GM06990 (cell line): Measurements from ENCODE around the gene PARVB.
"Not testable (repeated sequence)": the region's sequence is repeated elsewhere in the genome, so short reads cannot be mapped to it uniquely, and the experiment has no call there.

ENCODE experiments used
- DNase-seq: peaks from one replicate; pipeline ENCODE4 v3.0.0-alpha.2; 2011; ENCODE audit not compliant: insufficient read length; ENCODE audit errors: extremely low read depth
- H3K27me3 ChIP-seq: replicated peaks from 2 replicates; pipeline ENCODE4 v1.6.0; 2011; ENCODE audit warnings: low read length; ENCODE audit not compliant: control insufficient read depth, insufficient read depth
- H3K36me3 ChIP-seq: 2 replicates; pipeline ENCODE4 v1.5.1; 2011; ENCODE audit warnings: low read length; ENCODE audit not compliant: control insufficient read depth, insufficient read depth
- H3K4me3 ChIP-seq: replicated peaks from 2 replicates; pipeline ENCODE4 v1.5.1; 2011; ENCODE audit warnings: low read depth, mild to moderate bottlenecking, control low read depth, low read length
- TF ChIP-seq, protein P1 (sequence below): IDR thresholded peaks from 2 replicates; pipeline ENCODE4 v1.5.1; 2011; ENCODE audit warnings: low read length, control low read depth, mild to moderate bottlenecking, inconsistent platforms; ENCODE audit not compliant: insufficient read depth, poor library complexity, severe bottlenecking

Gene PARVB

DNA sequence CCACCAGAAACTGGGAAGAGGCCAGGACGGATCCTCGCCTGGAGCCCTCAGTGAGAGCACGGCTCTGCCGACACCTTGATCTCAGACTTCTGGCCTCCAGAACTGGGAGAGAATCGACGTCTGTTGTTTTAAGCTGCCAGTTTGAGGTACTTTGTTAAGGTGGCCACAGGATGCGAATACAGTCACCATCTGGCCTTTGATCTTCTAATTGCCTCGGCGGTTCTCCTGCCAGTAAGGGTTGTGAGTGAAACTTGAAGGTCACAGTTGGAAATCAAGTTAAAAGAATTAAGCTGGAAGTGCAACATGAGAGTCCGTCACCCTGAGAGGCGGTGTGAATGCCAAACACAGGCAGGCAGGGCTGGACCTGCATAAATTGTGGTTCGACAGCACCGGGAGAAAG is 27.9 kb downstream of the PARVB start:
- peaks cover 3% of the 10 kb centered on the region; the same call in 1 of the 2 replicates for H3K36me3 ChIP-seq
- DNase-seq: no peak
- TF ChIP-seq, protein P1, sequence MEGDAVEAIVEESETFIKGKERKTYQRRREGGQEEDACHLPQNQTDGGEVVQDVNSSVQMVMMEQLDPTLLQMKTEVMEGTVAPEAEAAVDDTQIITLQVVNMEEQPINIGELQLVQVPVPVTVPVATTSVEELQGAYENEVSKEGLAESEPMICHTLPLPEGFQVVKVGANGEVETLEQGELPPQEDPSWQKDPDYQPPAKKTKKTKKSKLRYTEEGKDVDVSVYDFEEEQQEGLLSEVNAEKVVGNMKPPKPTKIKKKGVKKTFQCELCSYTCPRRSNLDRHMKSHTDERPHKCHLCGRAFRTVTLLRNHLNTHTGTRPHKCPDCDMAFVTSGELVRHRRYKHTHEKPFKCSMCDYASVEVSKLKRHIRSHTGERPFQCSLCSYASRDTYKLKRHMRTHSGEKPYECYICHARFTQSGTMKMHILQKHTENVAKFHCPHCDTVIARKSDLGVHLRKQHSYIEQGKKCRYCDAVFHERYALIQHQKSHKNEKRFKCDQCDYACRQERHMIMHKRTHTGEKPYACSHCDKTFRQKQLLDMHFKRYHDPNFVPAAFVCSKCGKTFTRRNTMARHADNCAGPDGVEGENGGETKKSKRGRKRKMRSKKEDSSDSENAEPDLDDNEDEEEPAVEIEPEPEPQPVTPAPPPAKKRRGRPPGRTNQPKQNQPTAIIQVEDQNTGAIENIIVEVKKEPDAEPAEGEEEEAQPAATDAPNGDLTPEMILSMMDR: no peak
- no peak overlapping the region for H3K4me3 ChIP-seq
- no peaks in the 10 kb centered on the region for H3K27me3 ChIP-seq

DNA sequence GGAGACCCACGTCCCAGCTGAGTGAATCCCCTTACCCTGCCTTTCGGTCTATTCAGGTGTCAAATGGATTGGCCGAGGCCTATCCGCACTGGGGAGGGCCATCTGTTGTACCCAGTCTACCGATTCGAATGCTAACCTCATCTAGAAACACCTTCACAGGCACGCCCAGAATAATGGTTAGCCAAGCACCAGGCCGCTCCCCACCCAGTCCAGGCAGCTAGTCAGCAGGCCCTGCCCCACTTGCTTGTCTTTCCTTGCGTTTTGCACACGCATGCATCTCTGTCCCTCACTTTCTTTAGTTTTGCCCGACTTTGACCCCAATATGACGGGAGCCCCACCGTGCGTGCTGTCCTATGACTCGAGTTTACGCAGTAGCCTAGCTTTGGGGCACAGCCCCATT is 31.7 kb downstream of the PARVB start:
- no peak for DNase-seq
- TF ChIP-seq, protein P1: no peak
- no peaks in the 10 kb centered on the region for H3K27me3 ChIP-seq
- no peak overlapping the region for H3K4me3 ChIP-seq
- peaks cover 3% of the 10 kb centered on the region for H3K36me3 ChIP-seq

DNA sequence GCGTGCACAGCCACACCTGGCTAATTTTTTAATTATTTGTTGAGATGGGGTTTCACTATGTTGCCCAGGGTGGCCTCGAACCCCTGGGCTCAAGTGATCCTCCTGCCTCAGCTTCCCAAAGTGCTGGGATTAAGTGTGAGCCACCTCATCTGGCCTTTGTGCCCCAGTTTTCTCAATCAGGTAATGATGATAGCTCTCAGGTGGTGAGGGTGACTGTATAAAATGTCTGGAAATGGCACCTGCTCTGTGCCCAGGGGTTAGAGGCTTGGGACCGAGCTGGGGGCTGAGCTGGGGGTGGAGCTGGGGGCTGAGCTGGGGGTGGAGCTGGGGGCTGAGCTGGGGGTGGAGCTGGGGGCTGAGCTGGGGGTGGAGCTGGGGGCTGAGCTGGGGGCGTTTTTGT is 32.5 kb downstream of the PARVB start:
- DNase-seq, H3K36me3 ChIP-seq, H3K27me3 ChIP-seq, H3K4me3 ChIP-seq: not testable (repeated sequence)

DNA sequence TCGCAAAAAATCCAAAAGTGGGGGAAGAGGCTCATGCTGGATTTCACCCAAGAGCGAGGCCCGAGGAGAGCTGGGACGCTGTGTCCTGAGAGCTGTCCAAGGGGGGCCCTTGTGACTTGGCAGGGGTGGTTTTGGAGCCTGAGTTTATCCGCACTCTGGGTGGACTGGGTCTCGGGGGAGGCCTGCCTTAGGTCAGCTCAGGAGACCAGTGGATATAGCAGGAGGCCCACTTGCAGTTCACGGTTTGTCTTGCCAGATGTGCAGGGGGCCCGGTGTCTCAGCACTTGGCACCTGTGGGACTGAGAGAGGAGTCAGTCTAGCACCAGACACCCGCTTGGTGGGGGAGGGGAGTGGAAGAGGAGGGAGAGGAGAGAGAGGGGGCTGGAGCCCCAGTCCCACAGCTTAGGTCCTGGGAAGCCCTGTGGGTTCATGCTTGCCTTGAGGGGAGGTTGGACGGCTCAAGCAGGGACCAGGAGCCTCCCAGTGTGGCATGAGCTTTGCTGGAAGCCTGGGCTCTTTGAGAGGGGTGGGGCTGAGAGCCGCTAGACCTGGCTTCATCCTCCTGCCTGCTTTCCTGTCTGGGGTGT is 33.4 kb downstream of the PARVB start:
- DNase-seq: no peak
- Histone ChIP-seq H3K36me3 (no peaks in the 10 kb centered on the region; the same call in 1 of the 2 replicates), H3K4me3 (no peak overlapping the region), H3K27me3 (no peaks in the 10 kb centered on the region)
- TF ChIP-seq, protein P1: no peak

DNA sequence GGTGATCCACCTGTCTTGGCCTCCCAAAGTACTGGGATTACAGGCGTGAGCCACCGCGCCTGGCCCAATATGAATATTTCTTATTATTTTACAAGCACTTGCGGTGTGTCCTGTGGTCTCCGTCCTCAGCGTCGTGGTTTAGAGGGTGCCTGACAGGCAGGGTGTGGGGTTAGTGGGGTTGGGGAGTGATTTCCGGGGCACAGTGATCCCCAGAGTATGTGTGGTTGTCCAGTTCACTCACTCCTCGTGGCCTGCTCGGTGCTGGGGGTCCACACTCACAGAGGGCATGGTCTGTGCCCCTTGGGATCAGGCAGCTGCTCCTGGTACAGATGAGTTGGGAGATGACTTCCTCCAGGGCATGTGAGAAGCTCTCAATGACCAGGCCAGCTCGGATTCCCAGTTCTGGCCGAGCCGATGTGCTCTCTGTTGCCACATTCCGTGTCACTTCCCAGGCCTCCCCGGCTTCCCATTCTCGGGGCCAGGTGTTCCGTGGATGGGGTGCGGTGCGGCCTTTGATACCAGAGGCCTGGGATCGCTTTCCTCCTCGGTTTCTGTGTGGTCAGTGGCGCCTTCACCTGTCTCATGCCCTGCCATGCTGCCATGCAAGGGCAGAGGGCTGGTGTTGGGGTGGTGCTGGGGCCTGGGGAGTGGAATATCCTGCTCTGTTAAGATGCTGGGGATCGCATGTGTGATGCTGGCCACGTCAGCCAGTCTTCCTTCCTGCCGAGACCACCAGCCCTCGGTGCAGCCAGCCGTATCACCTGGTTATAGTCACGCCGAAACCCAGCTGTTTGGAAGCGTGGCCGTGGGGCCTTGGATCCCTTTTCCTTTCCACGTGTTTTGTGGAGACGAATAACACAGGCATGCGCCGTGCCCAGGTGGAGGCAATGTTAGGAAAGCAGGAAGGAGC is 39.6 kb downstream of the PARVB start:
- TF ChIP-seq, protein P1: no peak
- Histone ChIP-seq H3K4me3 (no peak overlapping the region), H3K27me3 (no peaks in the 10 kb centered on the region), H3K36me3 (no peaks in the 10 kb centered on the region; the same call in 1 of the 2 replicates)
- peak; percentile 70 for DNase-seq

DNA sequence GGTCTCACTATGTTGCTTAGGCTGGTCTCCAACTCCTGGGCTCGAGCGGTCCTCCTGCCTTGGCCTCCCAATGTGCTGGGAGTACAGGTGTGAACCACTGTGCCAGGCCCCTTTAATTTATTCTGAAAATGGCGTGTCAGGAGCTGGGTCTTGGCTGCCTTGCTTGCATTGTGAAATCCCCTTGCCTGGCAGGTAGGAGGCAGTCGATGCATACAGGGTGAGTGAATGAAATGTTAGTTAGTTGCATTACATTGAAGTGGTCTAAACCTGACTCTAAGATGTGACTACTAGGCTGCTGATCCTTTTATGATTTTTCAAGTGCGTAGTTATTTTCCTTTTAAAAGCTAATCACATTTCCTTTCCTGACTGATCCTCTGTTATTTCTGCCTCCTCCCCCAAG is 42.9 kb downstream of the PARVB start:
- H3K36me3 ChIP-seq: no peaks in the 10 kb centered on the region
- TF ChIP-seq, protein P1: peak; percentile 34
- H3K4me3 ChIP-seq: no peak overlapping the region
- DNase-seq: no peak
- no peaks in the 10 kb centered on the region for H3K27me3 ChIP-seq
